Upper lobe of left lung (tissue), 6 donors: ENCODE data around the gene ABLIM2. TPM values are rescaled to one million over a fixed set of nuclear protein-coding genes. Genes with fewer than 3 reads are reported as not detected.
A peak's percentile ranks its signal among the peaks of the same experiment; 100 is the strongest.

Experiments
- ATAC-seq, 2 donors: fragments of 200-7000 bp; cut with Tn5 transposase; one replicate each; pipeline ENCODE4 v1.9.1; 2022; ENCODE audit warnings: mild to moderate bottlenecking in 2 of 2, moderate library complexity in 2 of 2; ENCODE audit not compliant: low FRiP score in 2 of 2
- DNase-seq, 2 donors: peaks; one replicate each; pipeline ENCODE4 v3.0.0-alpha.2; 2019 to 2020
- H3K27ac ChIP-seq, 4 donors: fragments of 200-600 bp; sonication (generic); one replicate each; pipeline ENCODE4 v1.5.1; 2016 to 2019
- H3K27me3 ChIP-seq, 4 donors: fragments of 200-600 bp; sonication (generic); one replicate each; pipeline ENCODE4 v1.5.1; 2017 to 2019
- H3K36me3 ChIP-seq, 4 donors: fragments of 200-600 bp; sonication (generic); one replicate each; pipeline ENCODE4 v1.5.1; 2016 to 2019
- H3K4me1 ChIP-seq, 4 donors: fragments of 200-600 bp; sonication (generic); one replicate each; pipeline ENCODE4 v1.5.1; 2018 to 2019
- H3K4me3 ChIP-seq, 4 donors: fragments of 200-600 bp; sonication (generic); one replicate each; pipeline ENCODE4 v1.5.1; 2017 to 2019; ENCODE audit warnings: mild to moderate bottlenecking in 2 of 4, moderate library complexity in 1 of 4
- H3K9me3 ChIP-seq, 4 donors: fragments of 200-600 bp; sonication (generic); one replicate each; pipeline ENCODE4 v1.5.1; 2018 to 2019
- CTCF ChIP-seq, 6 experiments: fragments of 450-650 bp in 4 of 6; fragments of 200-600 bp in 2 of 6; sonication (generic) in 2 of 6; IDR thresholded peaks; one replicate each; pipeline ENCODE4 v1.5.1; 2016 to 2019; ENCODE audit warnings: antibody characterized with exemption in 6 of 6
- EP300 ChIP-seq, 4 donors: sonication (generic); formaldehyde crosslinking; IDR thresholded peaks; one replicate each; pipeline ENCODE4 v1.5.1; 2017; ENCODE audit warnings: antibody characterized with exemption in 4 of 4, control low read depth in 2 of 4
- POLR2A ChIP-seq, 4 donors: fragments of 450-650 bp; IDR thresholded peaks; one replicate each; pipeline ENCODE4 v1.5.1; 2016 to 2017; ENCODE audit warnings: antibody characterized with exemption in 4 of 4, mild to moderate bottlenecking in 2 of 4
- POLR2AphosphoS5 ChIP-seq, 2 donors: sonication (generic); formaldehyde crosslinking; IDR thresholded peaks; one replicate each; pipeline ENCODE4 v1.5.1; 2017; ENCODE audit warnings: antibody characterized with exemption in 2 of 2
- WGBS, 2 donors: methylation state at CpG; one replicate each; pipeline ENCODE4 v1.1.5; 2017 to 2018; 5-methylcytosine and 5-hydroxymethylcytosine counted together
- total RNA-seq, 6 donors: library from RNA; depleted of rRNA in 4 of 6; stranded (reverse); fragments of >200 nt in 4 of 6; gene quantifications; one replicate each; pipeline versions ENCODE4 v1.1.0 to v1.2.1, GENCODE V29; 2016 to 2021
- donor health status: DM: no; HTN: no; CAD: no; lungs with moderate emphysema.
- donor health status: DM: no; HTN: yes; CAD: no; lungs with severe emphysema.

The ABLIM2 gene
- total RNA-seq, 6 donors from 2014 or later: 3.6 to 36.9 (median 8.1) TPM

- WGBS, 2 donors: 58 to 71% methylated on average over 14 of the region's 14 CpGs
- TF ChIP-seq POLR2AphosphoS5 (IDR thresholded peaks at IDR 0.05): no peak
- TF ChIP-seq POLR2A (IDR thresholded peaks at IDR 0.05): no peak
- TF ChIP-seq EP300 (IDR thresholded peaks at IDR 0.05): no peak
- no peak for TF ChIP-seq CTCF (IDR thresholded peaks at IDR 0.05)
- DNase-seq (no peak), ATAC-seq (no peak)
- H3K27ac ChIP-seq: no peak overlapping the region
- H3K4me1 ChIP-seq: peaks cover 9 to 29% (median 15%) of the 10 kb centered on the region in 4 donors
- no peak overlapping the region for H3K4me3 ChIP-seq
- no peaks in the 10 kb centered on the region for H3K36me3 ChIP-seq
- no peaks in the 10 kb centered on the region for H3K9me3 ChIP-seq
- peaks cover 0 to 4% (median 0%) of the 10 kb centered on the region in 4 donors for H3K27me3 ChIP-seq
Measured at GRCh38 chr4:7933651-7934510, 224.7 kb downstream of the ABLIM2 start.

- no peaks in the 10 kb centered on the region for H3K27me3 ChIP-seq
- peaks cover 4 to 17% (median 11%) of the 10 kb centered on the region in 4 donors for H3K4me1 ChIP-seq
- no peaks in the 10 kb centered on the region for H3K36me3 ChIP-seq
- no peak for DNase-seq
- TF ChIP-seq CTCF (IDR thresholded peaks at IDR 0.05): no peak
- TF ChIP-seq POLR2A (IDR thresholded peaks at IDR 0.05): no peak
- TF ChIP-seq POLR2AphosphoS5 (IDR thresholded peaks at IDR 0.05): no peak
- no peak for TF ChIP-seq EP300 (IDR thresholded peaks at IDR 0.05)
- H3K27ac ChIP-seq: no peak overlapping the region
- no peaks in the 10 kb centered on the region for H3K9me3 ChIP-seq
- H3K4me3 ChIP-seq: no peak overlapping the region
- no peak for ATAC-seq
- WGBS, 2 donors: 84 to 90% methylated on average over 1 of the region's 1 CpG
Measured at GRCh38 chr4:7932287-7932686, 226.3 kb downstream of the ABLIM2 start.

GRCh38 chr4:7929118-7929951 is 229.3 kb downstream of the ABLIM2 start:
- H3K27me3 ChIP-seq: no peaks in the 10 kb centered on the region
- no peaks in the 10 kb centered on the region for H3K36me3 ChIP-seq
- no peak overlapping the region for H3K4me3 ChIP-seq
- ATAC-seq: peak; percentile 64 to 75
- no peaks in the 10 kb centered on the region for H3K9me3 ChIP-seq
- 12 to 21% methylated on average over 7 of the region's 7 CpGs for WGBS, 2 donors
- H3K27ac ChIP-seq: no peak overlapping the region
- peak in 1 of 2 donors; percentile 65 for DNase-seq
- no peak for TF ChIP-seq POLR2A (IDR thresholded peaks at IDR 0.05)
- no peak for TF ChIP-seq CTCF (IDR thresholded peaks at IDR 0.05)
- TF ChIP-seq POLR2AphosphoS5 (IDR thresholded peaks at IDR 0.05): no peak
- no peak for TF ChIP-seq EP300 (IDR thresholded peaks at IDR 0.05)
- peaks cover 4 to 17% (median 11%) of the 10 kb centered on the region in 4 donors for H3K4me1 ChIP-seq

- Histone ChIP-seq H3K4me3 (no peak overlapping the region), H3K9me3 (no peaks in the 10 kb centered on the region), H3K4me1 (peaks cover 4 to 17% (median 11%) of the 10 kb centered on the region in 4 donors), H3K27me3 (no peaks in the 10 kb centered on the region), H3K36me3 (no peaks in the 10 kb centered on the region), H3K27ac (no peak overlapping the region)
- ATAC-seq (no peak), DNase-seq (no peak)
- 91 to 94% methylated on average over 7 of the region's 7 CpGs for WGBS, 2 donors
- TF ChIP-seq POLR2AphosphoS5 (IDR thresholded peaks at IDR 0.05) (no peak), EP300 (IDR thresholded peaks at IDR 0.05) (no peak), CTCF (IDR thresholded peaks at IDR 0.05) (no peak), POLR2A (IDR thresholded peaks at IDR 0.05) (no peak)
Measured at GRCh38 chr4:7928711-7929110, 229.9 kb downstream of the ABLIM2 start.
